ENCODE results near the gene TRA2B.

- TF ChIP-seq CTCF (IDR thresholded peaks at IDR 0.05 in 8 of 11, conservative IDR thresholded peaks at IDR 0.05 in 3 of 11), result peak; percentile 71 to 96 (median 90)
- no peak for TF ChIP-seq POLR2A (IDR thresholded peaks at IDR 0.05)
- no peak for TF ChIP-seq POLR2AphosphoS5 (IDR thresholded peaks at IDR 0.05)
Observed at GRCh38 chr3:185983495-185984141, 45.8 kb upstream of the TRA2B start.
